Progenitor cell of endocrine pancreas (in vitro differentiated cells): Measurements from ENCODE around the gene EMC10. TPM values are rescaled to one million over a fixed set of nuclear protein-coding genes. Genes with fewer than 3 reads are reported as not detected.

Source experiments
- DNase-seq: peaks from one replicate; pipeline ENCODE4 v3.0.0; 2021; ENCODE audit warnings: low spot score; ENCODE audit not compliant: unreplicated experiment
- H3K27ac Mint-ChIP-seq: 2 replicates; pipeline ENCODE4 v1.8.0; 2021; ENCODE audit warnings: mild to moderate bottlenecking, moderate library complexity, mixed read lengths
- H3K27me3 Mint-ChIP-seq: 2 replicates; pipeline ENCODE4 v1.8.0; 2021; ENCODE audit warnings: mixed read lengths
- H3K36me3 Mint-ChIP-seq: 2 replicates; pipeline ENCODE4 v1.8.0; 2022; ENCODE audit warnings: mixed read lengths; ENCODE audit not compliant: insufficient read depth
- H3K4me1 Mint-ChIP-seq: 2 replicates; pipeline ENCODE4 v1.8.0; 2021; ENCODE audit warnings: low read depth, mixed read lengths
- H3K4me3 Mint-ChIP-seq: 2 replicates; pipeline ENCODE4 v1.8.0; 2021; ENCODE audit warnings: low read depth, mild to moderate bottlenecking, moderate library complexity, mixed read lengths
- H3K9me3 Mint-ChIP-seq: 2 replicates; pipeline ENCODE4 v1.8.0; 2021; ENCODE audit warnings: low read depth, mixed read lengths
- CTCF ChIP-seq: fragments of 200-600 bp; sonication (generic); IDR thresholded peaks from one replicate; pipeline ENCODE4 v1.5.0; 2021; ENCODE audit warnings: antibody characterized with exemption, mild to moderate bottlenecking; ENCODE audit not compliant: unreplicated experiment
- total RNA-seq: library from RNA; stranded (reverse); gene quantifications from 2 replicates; pipeline ENCODE4 v1.2.1, GENCODE V29; 2021

EMC10 gene
- total RNA-seq, 1 donor from 2014 or later, result 181 TPM

- DNase-seq, result no peak
- Mint-ChIP-seq H3K9me3 (no peaks in the 10 kb centered on the region), H3K36me3 (no peaks in the 10 kb centered on the region), H3K27ac (no peak overlapping the region), H3K4me1 (peaks cover 3% of the 10 kb centered on the region), H3K4me3 (no peak overlapping the region), H3K27me3 (peaks cover 4% of the 10 kb centered on the region)
- TF ChIP-seq CTCF, result no peak
Observed at GRCh38 chr19:50501186-50501567, 24.9 kb downstream of the EMC10 start.

GRCh38 chr19:50501568-50502475, 25.5 kb downstream of the EMC10 start:
- Mint-ChIP-seq H3K36me3 (no peaks in the 10 kb centered on the region), H3K27me3 (peaks cover 3% of the 10 kb centered on the region), H3K4me1 (peaks cover 3% of the 10 kb centered on the region), H3K27ac (peak overlapping the region; percentile 77), H3K9me3 (no peaks in the 10 kb centered on the region), H3K4me3 (no peak overlapping the region)
- no peak for DNase-seq
- TF ChIP-seq CTCF, result no peak

DNA sequence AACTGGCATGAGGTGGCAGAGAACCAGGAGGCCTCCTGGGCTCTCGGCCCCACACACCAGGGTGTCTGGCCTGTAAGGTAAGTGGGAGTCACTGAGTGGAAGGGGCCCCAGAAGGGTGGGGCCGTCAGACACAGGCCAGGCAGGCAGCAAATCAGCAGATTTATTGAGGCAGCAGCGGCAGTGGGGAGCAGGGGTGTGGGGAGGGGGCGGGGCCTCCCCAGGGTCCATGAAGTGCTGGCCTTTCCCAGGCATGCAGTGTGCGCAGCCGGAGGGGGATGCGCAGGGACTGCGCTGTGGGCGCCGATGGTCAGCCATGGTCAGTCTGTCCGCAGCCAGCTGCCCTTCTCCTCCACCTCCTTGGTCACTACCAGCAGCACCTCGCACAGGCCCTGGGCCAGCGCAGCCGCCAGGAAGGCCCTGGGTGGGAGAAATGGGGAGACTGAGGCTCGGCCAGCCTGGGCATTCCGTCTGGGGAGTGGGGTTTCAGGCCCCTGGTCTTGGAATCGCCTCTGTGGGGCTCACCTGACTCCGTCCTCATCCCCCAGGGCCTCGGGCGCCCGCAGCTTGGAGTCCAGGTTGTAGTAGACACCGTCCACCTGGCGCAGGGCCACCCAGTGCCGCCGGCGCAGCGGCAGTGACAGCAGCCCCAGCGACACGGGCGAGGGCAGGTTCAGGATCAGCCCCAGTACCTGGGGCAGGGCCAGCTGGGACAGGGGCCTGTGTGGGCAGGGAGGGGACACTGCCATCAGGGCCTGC, 29.7 kb downstream of the EMC10 start:
- peaks cover 2% of the 10 kb centered on the region for H3K4me1 Mint-ChIP-seq
- no peak for DNase-seq
- no peak for TF ChIP-seq CTCF

DNA sequence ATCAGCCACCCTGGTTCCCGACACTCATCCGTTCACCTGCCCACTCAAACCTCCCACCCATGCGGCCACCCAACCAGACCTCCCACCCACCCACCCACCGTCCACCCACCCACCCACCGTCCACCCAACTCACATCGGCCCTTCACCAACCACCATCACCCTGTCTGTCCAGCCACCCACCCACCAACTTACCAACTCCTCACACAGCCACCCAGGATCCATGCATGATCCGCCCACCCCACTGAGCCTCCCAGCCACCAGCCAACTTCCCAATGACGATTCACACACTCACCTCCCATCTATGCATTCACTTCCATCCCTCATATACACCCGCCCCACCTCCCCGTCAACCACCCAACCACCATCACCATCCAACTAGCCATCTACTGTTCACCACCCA, 30.4 kb downstream of the EMC10 start:
- no peak overlapping the region for H3K27ac Mint-ChIP-seq
- no peak for DNase-seq
- H3K4me1 Mint-ChIP-seq, result peaks cover 4% of the 10 kb centered on the region
- no peaks in the 10 kb centered on the region for H3K9me3 Mint-ChIP-seq
- no peaks in the 10 kb centered on the region for H3K36me3 Mint-ChIP-seq
- no peak for TF ChIP-seq CTCF
- no peak overlapping the region for H3K4me3 Mint-ChIP-seq
- no peaks in the 10 kb centered on the region for H3K27me3 Mint-ChIP-seq

More for the DNA sequence above, 29.7 kb downstream of the EMC10 start:
- no peak overlapping the region for H3K4me3 Mint-ChIP-seq
- H3K27me3 Mint-ChIP-seq, result no peaks in the 10 kb centered on the region
- H3K9me3 Mint-ChIP-seq, result no peaks in the 10 kb centered on the region
- H3K36me3 Mint-ChIP-seq, result no peaks in the 10 kb centered on the region
- H3K27ac Mint-ChIP-seq, result no peak overlapping the region

- no peaks in the 10 kb centered on the region for H3K27me3 Mint-ChIP-seq
- H3K36me3 Mint-ChIP-seq, result no peaks in the 10 kb centered on the region
Observed at GRCh38 chr19:50507376-50507775, 31.1 kb downstream of the EMC10 start.

More at GRCh38 chr19:50507376-50507775, 31.1 kb downstream of the EMC10 start:
- Mint-ChIP-seq H3K9me3 (no peaks in the 10 kb centered on the region), H3K4me3 (no peak overlapping the region), H3K27ac (no peak overlapping the region), H3K4me1 (peaks cover 6% of the 10 kb centered on the region)
- TF ChIP-seq CTCF, result no peak
- DNase-seq, result no peak
